Measurements from ENCODE around the gene MAGEA9. TPM values are rescaled to one million over a fixed set of nuclear protein-coding genes. Genes with fewer than 3 reads are reported as not detected.

The MAGEA9 gene
- total RNA-seq, 2 experiments from 2014 or later, result not detected

DNA sequence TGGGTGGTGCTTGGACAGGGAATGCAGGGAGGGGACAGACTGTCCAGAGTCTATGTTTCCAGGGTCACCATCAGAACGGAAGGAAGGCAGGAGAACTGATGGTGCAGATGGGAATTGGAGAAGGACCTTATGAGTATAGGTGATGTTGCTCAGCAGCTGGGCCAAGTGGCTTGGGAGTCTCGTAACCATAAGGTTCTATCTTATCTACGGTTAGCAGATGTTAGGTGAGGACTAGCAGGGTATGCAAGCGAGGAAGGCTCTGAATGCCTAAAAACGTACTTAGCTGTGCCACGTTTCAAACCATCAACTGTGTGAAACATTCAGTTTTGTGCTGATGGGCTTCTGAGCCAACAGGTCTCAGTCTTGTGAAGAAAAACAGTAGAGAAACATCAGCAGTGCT, 22.4 kb downstream of the MAGEA9 start:
- Mint-ChIP-seq H3K27me3 (no peaks in the 10 kb centered on the region), H3K27ac (no peak overlapping the region), H3K36me3 (ENCODE audit: low read depth) (no peaks in the 10 kb centered on the region), H3K4me3 (no peak overlapping the region), H3K9me3 (no peaks in the 10 kb centered on the region), H3K4me1 (ENCODE audit: low read depth) (peaks cover 12% of the 10 kb centered on the region)
- no peaks in the 10 kb centered on the region for H3K9me3 ChIP-seq (ENCODE audit: control insufficient read depth in 1 of 2, insufficient read depth in 1 of 2, low read length in 2 of 2)
- no peaks in the 10 kb centered on the region for H3K36me3 ChIP-seq (ENCODE audit: insufficient read depth, low read length)
- DNase-seq, result no peak
- no peak overlapping the region for H3K4me3 ChIP-seq (ENCODE audit: low read length)
- H3K27ac ChIP-seq (ENCODE audit: low read depth in 1 of 2, low read length in 2 of 2), result no peak overlapping the region
- H3K27me3 ChIP-seq (ENCODE audit: control insufficient read depth in 1 of 2, insufficient read depth in 2 of 2, low read length in 2 of 2), result no peaks in the 10 kb centered on the region
- intact Hi-C loops (cut with DNase I, micrococcal nuclease), result no loop called here
- ChIA-PET POLR2A (no interaction called here), CTCF (no interaction called here)
- TF ChIP-seq, protein P1, sequence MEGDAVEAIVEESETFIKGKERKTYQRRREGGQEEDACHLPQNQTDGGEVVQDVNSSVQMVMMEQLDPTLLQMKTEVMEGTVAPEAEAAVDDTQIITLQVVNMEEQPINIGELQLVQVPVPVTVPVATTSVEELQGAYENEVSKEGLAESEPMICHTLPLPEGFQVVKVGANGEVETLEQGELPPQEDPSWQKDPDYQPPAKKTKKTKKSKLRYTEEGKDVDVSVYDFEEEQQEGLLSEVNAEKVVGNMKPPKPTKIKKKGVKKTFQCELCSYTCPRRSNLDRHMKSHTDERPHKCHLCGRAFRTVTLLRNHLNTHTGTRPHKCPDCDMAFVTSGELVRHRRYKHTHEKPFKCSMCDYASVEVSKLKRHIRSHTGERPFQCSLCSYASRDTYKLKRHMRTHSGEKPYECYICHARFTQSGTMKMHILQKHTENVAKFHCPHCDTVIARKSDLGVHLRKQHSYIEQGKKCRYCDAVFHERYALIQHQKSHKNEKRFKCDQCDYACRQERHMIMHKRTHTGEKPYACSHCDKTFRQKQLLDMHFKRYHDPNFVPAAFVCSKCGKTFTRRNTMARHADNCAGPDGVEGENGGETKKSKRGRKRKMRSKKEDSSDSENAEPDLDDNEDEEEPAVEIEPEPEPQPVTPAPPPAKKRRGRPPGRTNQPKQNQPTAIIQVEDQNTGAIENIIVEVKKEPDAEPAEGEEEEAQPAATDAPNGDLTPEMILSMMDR (IDR thresholded peaks at IDR 0.05), result no peak
- peaks cover 1% of the 10 kb centered on the region for H3K4me1 ChIP-seq (ENCODE audit: insufficient read depth, low read length)
- ATAC-seq (ENCODE audit: poor library complexity), result no peak

DNA sequence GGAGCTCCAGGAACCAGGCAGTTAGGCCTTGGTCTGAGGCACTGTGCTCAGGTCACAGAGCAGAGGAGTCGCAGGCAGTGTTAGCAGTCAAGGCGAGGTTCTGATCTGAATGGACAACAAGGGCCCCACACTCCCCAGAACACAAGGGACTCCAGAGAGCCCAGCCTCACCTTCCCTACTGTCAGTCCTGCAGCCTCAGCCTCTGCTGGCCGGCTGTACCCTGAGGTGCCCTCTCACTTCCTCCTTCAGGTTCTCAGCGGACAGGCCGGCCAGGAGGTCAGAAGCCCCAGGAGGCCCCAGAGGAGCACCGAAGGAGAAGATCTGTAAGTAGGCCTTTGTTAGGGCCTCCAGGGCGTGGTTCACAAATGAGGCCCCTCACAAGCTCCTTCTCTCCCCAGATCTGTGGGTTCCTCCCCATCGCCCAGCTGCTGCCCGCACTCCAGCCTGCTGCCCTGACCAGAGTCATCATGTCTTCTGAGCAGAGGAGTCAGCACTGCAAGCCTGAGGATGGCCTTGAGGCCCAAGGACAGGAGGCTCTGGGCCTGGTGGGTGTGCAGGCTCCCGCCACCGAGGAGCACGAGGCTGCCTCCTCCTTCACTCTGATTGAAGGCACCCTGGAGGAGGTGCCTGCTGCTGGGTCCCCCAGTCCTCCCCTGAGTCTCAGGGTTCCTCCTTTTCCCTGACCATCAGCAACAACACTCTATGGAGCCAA, 26.2 kb downstream of the MAGEA9 start:
- Histone ChIP-seq H3K27me3 (ENCODE audit: control insufficient read depth in 1 of 2, insufficient read depth in 2 of 2, low read length in 2 of 2) (no peaks in the 10 kb centered on the region), H3K36me3 (ENCODE audit: insufficient read depth, low read length) (no peaks in the 10 kb centered on the region), H3K9me3 (ENCODE audit: control insufficient read depth in 1 of 2, insufficient read depth in 1 of 2, low read length in 2 of 2) (no peaks in the 10 kb centered on the region), H3K27ac (ENCODE audit: low read depth in 1 of 2, low read length in 2 of 2) (no peak overlapping the region), H3K4me3 (ENCODE audit: low read length) (no peak overlapping the region), H3K4me1 (ENCODE audit: insufficient read depth, low read length) (no peaks in the 10 kb centered on the region)
- POLR2A ChIA-PET, result no interaction called here
- H3K27ac Mint-ChIP-seq, result no peak overlapping the region
- ATAC-seq (ENCODE audit: poor library complexity), result no peak
- H3K4me1 Mint-ChIP-seq (ENCODE audit: low read depth), result no peaks in the 10 kb centered on the region
- intact Hi-C loops (cut with DNase I, micrococcal nuclease), result no loop called here
- no peak for DNase-seq
- no peaks in the 10 kb centered on the region for H3K9me3 Mint-ChIP-seq
- H3K4me3 Mint-ChIP-seq, result no peak overlapping the region
- H3K36me3 Mint-ChIP-seq (ENCODE audit: low read depth), result no peaks in the 10 kb centered on the region
- CTCF ChIA-PET, result no interaction called here
- TF ChIP-seq, protein P1 (IDR thresholded peaks at IDR 0.05), result no peak
- H3K27me3 Mint-ChIP-seq, result no peaks in the 10 kb centered on the region

DNA sequence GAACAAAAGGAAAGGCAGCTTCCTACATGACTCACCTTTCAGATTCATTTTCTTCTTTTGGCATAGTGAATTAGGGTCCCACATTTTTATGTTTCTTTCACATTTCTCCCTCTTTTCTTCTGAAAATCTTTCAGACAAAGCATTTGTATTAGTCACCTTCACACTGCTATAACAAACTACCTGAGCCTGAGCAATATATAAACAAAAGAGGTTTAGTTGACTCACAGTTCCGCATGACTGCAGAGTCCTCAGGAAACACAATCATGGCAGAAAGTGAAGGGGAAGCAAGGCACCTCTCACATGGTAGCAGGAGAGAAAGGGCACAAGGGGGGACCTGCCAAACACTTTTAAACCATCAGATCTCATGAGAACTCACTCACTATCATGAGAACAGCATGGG, 36.9 kb downstream of the MAGEA9 start:
- no peaks in the 10 kb centered on the region for H3K36me3 Mint-ChIP-seq (ENCODE audit: low read depth)
- no peaks in the 10 kb centered on the region for H3K27me3 ChIP-seq (ENCODE audit: control insufficient read depth in 1 of 2, insufficient read depth in 2 of 2, low read length in 2 of 2)
- H3K4me3 ChIP-seq (ENCODE audit: low read length), result no peak overlapping the region
- ChIA-PET POLR2A (no interaction called here), CTCF (no interaction called here)
- TF ChIP-seq, protein P1 (IDR thresholded peaks at IDR 0.05), result no peak
- H3K4me1 Mint-ChIP-seq (ENCODE audit: low read depth), result no peaks in the 10 kb centered on the region
- intact Hi-C loops (cut with DNase I, micrococcal nuclease), result no loop called here
- no peaks in the 10 kb centered on the region for H3K36me3 ChIP-seq (ENCODE audit: insufficient read depth, low read length)
- H3K9me3 ChIP-seq (ENCODE audit: control insufficient read depth in 1 of 2, insufficient read depth in 1 of 2, low read length in 2 of 2), result no peaks in the 10 kb centered on the region
- DNase-seq (no peak), ATAC-seq (ENCODE audit: poor library complexity) (no peak)
- H3K4me3 Mint-ChIP-seq, result no peak overlapping the region
- H3K9me3 Mint-ChIP-seq, result no peaks in the 10 kb centered on the region
- no peak overlapping the region for H3K27ac Mint-ChIP-seq
- no peak overlapping the region for H3K27ac ChIP-seq (ENCODE audit: low read depth in 1 of 2, low read length in 2 of 2)
- peaks cover 3% of the 10 kb centered on the region for H3K27me3 Mint-ChIP-seq
- no peaks in the 10 kb centered on the region for H3K4me1 ChIP-seq (ENCODE audit: insufficient read depth, low read length)
